Umbilical cord (tissue), 2 donors: ENCODE measurements around the gene TBC1D10B. TPM values are rescaled to one million over a fixed set of nuclear protein-coding genes. Genes with fewer than 3 reads are reported as not detected.
"Not testable (repeated sequence)": the region's sequence is repeated elsewhere in the genome, so short reads cannot be mapped to it uniquely, and the experiment has no call there.

ENCODE experiments used
- DNase-seq: peaks from one replicate; pipeline ENCODE4 v3.0.0-alpha.2; 2015; ENCODE audit warnings: low spot score
- total RNA-seq: library from RNA; depleted of rRNA; stranded (reverse); fragments of >200 nt; gene quantifications from one replicate; pipeline ENCODE4 v1.2.3, GENCODE V29; 2014; ENCODE audit warnings: low replicate concordance; ENCODE audit not compliant: insufficient read depth

The TBC1D10B gene
- total RNA-seq, 1 donor from 2014 or later, result 35.6 TPM

- peak; percentile 81 for DNase-seq
Measured at GRCh38 chr16:30335028-30335597, 35.2 kb downstream of the TBC1D10B start.

GRCh38 chr16:30334473-30334989 lies 35.8 kb downstream of the TBC1D10B start:
- peak; percentile 88 for DNase-seq

- not testable (repeated sequence) for DNase-seq
Measured at GRCh38 chr16:30324220-30324619, 46.1 kb downstream of the TBC1D10B start.

- not testable (repeated sequence) for DNase-seq
Measured at GRCh38 chr16:30318647-30319046, 51.6 kb downstream of the TBC1D10B start.

- DNase-seq, result not testable (repeated sequence)
Measured at GRCh38 chr16:30310937-30311336, 59.4 kb downstream of the TBC1D10B start.

GRCh38 chr16:30309255-30309654 lies 61.0 kb downstream of the TBC1D10B start:
- not testable (repeated sequence) for DNase-seq

Other genes starting within 250 kb of the TBC1D10B start
- gene MAPK3, start 247.3 kb downstream of the TBC1D10B start, total RNA-seq, result 23.8 TPM
- 22.9 TPM for gene CORO1A, start 186.9 kb downstream of the TBC1D10B start, total RNA-seq
- 110 TPM for gene BOLA2B, start 176.8 kb downstream of the TBC1D10B start, total RNA-seq
- 10.8 TPM for gene SLX1A, start 176.6 kb downstream of the TBC1D10B start, total RNA-seq
- 5.1 TPM for gene SULT1A3, start 171.2 kb downstream of the TBC1D10B start, total RNA-seq
- gene NPIPB13, start 122.0 kb downstream of the TBC1D10B start, total RNA-seq, result 0.24 TPM
- gene CD2BP2, start 15.2 kb downstream of the TBC1D10B start, total RNA-seq, result 20.9 TPM
- not detected for gene MYL11, start 4.3 kb upstream of the TBC1D10B start, total RNA-seq
- gene SEPTIN1, start 12.1 kb upstream of the TBC1D10B start, total RNA-seq, result 8.9 TPM
- gene ZNF48, start 24.9 kb upstream of the TBC1D10B start, total RNA-seq, result 14.2 TPM
- 12.0 TPM for gene ZNF771, start 37.1 kb upstream of the TBC1D10B start, total RNA-seq
- gene DCTPP1, start 59.5 kb upstream of the TBC1D10B start, total RNA-seq, result 10.1 TPM
- 6.3 TPM for gene SEPHS2, start 75.4 kb upstream of the TBC1D10B start, total RNA-seq
- gene ITGAL, start 102.2 kb upstream of the TBC1D10B start, total RNA-seq, result 3.1 TPM
- 14.7 TPM for gene ZNF768, start 156.1 kb upstream of the TBC1D10B start, total RNA-seq
- gene ZNF747, start 164.4 kb upstream of the TBC1D10B start, total RNA-seq, result 5.5 TPM
- gene ZNF764, start 187.9 kb upstream of the TBC1D10B start, total RNA-seq, result 4.1 TPM
- 5.1 TPM for gene ZNF688, start 201.2 kb upstream of the TBC1D10B start, total RNA-seq
- gene ZNF785, start 215.2 kb upstream of the TBC1D10B start, total RNA-seq, result 17.3 TPM
- 8.2 TPM for gene ZNF689, start 239.9 kb upstream of the TBC1D10B start, total RNA-seq